ENCODE results near the gene MATK. TPM values are rescaled to one million over a fixed set of nuclear protein-coding genes. Genes with fewer than 3 reads are reported as not detected.

Gene MATK
- total and polyA plus RNA-seq, 10 of the 15 experiments (the other 5 are each of a cell fraction or from before 2014, with no cell fraction given): 0.24 to 2.2 (median 1.1) TPM; not detected in 2

DNA sequence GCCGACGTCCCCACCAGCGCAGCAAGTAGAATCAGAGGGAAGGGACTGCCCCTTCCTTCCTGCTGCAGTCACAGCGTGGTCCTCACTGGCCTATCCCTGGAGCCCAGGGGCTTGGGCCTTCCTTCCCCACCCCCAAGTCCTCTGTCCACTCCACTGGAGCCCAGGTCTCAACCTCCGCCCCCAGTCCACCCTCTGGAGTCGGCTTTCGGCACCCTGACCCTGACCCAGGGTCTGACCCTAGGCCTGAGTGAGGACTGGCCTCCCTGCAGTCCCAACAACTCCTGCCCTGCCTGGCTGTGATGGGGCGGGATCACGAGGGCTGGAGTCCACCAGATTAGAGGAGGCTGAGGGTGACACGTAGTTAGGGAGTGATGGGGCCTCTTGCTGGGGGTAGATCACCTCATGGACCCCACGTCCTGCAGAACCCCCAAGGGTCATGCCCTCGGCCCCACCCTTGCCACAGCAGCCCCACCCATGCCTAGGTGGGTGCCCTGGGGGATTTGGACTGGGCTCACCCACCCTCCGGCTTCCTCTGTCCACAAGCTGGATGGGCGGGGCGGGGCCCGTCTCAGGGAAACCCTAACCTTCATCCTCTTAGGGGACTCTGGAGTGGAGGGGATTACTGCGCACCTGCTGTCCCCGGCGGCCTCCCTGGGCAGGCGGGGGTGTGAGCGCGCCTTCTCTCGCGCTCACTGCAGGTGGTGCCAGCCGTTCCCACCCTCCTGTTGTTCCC lies 18.0 kb downstream of the MATK start (continued):
- TF ChIP-seq, protein P1, sequence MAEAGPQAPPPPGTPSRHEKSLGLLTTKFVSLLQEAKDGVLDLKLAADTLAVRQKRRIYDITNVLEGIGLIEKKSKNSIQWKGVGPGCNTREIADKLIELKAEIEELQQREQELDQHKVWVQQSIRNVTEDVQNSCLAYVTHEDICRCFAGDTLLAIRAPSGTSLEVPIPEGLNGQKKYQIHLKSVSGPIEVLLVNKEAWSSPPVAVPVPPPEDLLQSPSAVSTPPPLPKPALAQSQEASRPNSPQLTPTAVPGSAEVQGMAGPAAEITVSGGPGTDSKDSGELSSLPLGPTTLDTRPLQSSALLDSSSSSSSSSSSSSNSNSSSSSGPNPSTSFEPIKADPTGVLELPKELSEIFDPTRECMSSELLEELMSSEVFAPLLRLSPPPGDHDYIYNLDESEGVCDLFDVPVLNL (IDR thresholded peaks at IDR 0.05; ENCODE audit: low read depth, low read length): no peak
- TF ChIP-seq SIN3A (IDR thresholded peaks at IDR 0.05; ENCODE audit: low read depth, low read length) (no peak), ETV6 (conservative IDR thresholded peaks at IDR 0.05 in 1 of 2, IDR thresholded peaks at IDR 0.05 in 1 of 2; ENCODE audit: borderline replicate concordance in 1 of 2, low read depth in 1 of 2) (no peak)

DNA sequence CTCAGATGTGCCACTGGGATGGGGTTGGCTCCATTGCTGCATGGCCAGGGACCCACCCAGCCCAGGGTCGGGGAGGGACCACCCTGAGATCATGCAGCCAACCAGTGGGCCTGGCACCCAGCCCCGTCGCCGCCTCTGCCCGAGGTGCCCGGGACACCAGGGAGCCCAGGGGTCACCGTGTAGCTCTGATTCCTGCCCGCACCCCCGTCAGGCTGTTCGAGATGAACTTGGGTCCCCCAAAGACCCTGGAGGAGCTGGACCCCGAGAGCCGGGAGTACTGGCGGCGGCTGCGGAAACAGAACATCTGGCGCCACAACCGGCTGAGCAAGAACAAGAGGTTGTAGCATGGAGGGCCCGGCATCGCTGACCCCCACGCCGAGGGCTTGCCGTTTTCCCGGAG lies 19.1 kb downstream of the MATK start:
- no peak overlapping the region for H3K27ac ChIP-seq (ENCODE audit: control insufficient read depth, insufficient read depth)
- in situ Hi-C loops (cut with MboI): no loop called here
- FAIRE-seq (no peak), ATAC-seq (no peak), DNase-seq (ENCODE audit: low read depth, low spot score) (no peak)
- intact Hi-C loops (cut with micrococcal nuclease; ENCODE audit: unreplicated experiment): no loop called here
- H3K27me3 ChIP-seq (replicated peaks in 1 of 2; ENCODE audit: control insufficient read depth in 2 of 2, insufficient read depth in 2 of 2, low read length in 1 of 2): no peaks in the 10 kb centered on the region
- H3K4me1 ChIP-seq (ENCODE audit: control insufficient read depth, insufficient read depth, low read length): peaks cover 4% of the 10 kb centered on the region; the same call in 1 of the 2 replicates
- ChIA-PET SMC1A (ENCODE audit: uncharacterized antibody, unreplicated experiment) (no interaction called here), POLR2A (no interaction called here), CTCF (no interaction called here), RAD21 (ENCODE audit: unreplicated experiment) (no interaction called here)
- H3K36me3 ChIP-seq (ENCODE audit: control insufficient read depth in 2 of 2, insufficient read depth in 2 of 2, low read length in 1 of 2): peaks cover 0 to 18% of the 10 kb centered on the region in 2 experiments; a peak in 2 of 4 replicates
- H3K9me3 ChIP-seq (replicated peaks; ENCODE audit: control insufficient read depth, insufficient read depth, low read length): no peaks in the 10 kb centered on the region
- no TSS peak for BruUV-seq (replicated peaks)
- peaks cover 7% of the 10 kb centered on the region for H3K79me2 ChIP-seq (ENCODE audit: control insufficient read depth, insufficient read depth, low read length)
- TF ChIP-seq SMAD5 (IDR thresholded peaks at IDR 0.05; ENCODE audit: low read depth) (no peak), PML (IDR thresholded peaks at IDR 0.05; ENCODE audit: low read length) (no peak), BACH1 (IDR thresholded peaks at IDR 0.05; ENCODE audit: borderline replicate concordance) (no peak), SREBF2 (IDR thresholded peaks at IDR 0.05; ENCODE audit: low read length) (no peak), IRF4 (IDR thresholded peaks at IDR 0.05; ENCODE audit: low read depth, low read length) (no peak), NFXL1 (IDR thresholded peaks at IDR 0.05; ENCODE audit: borderline replicate concordance) (no peak), NFYB (IDR thresholded peaks at IDR 0.05; ENCODE audit: insufficient read depth, low read depth, low read length) (no peak), BMI1 (IDR thresholded peaks at IDR 0.05; ENCODE audit: borderline replicate concordance) (no peak), EED (IDR thresholded peaks at IDR 0.05; ENCODE audit: low read depth) (no peak), MEF2A (IDR thresholded peaks at IDR 0.05; ENCODE audit: insufficient read depth, low read depth, low read length) (no peak), NR2C1 (IDR thresholded peaks at IDR 0.05) (no peak), CEBPB (IDR thresholded peaks at IDR 0.05; ENCODE audit: borderline replicate concordance in 1 of 2, low read depth in 2 of 2, low read length in 2 of 2) (no peak), NRF1 (conservative IDR thresholded peaks at IDR 0.05; ENCODE audit: low read depth, low read length) (no peak)
- TF ChIP-seq, protein P2, sequence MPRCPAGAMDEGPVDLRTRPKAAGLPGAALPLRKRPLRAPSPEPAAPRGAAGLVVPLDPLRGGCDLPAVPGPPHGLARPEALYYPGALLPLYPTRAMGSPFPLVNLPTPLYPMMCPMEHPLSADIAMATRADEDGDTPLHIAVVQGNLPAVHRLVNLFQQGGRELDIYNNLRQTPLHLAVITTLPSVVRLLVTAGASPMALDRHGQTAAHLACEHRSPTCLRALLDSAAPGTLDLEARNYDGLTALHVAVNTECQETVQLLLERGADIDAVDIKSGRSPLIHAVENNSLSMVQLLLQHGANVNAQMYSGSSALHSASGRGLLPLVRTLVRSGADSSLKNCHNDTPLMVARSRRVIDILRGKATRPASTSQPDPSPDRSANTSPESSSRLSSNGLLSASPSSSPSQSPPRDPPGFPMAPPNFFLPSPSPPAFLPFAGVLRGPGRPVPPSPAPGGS (IDR thresholded peaks at IDR 0.05; ENCODE audit: borderline replicate concordance, insufficient read depth, low read depth, low read length, poor library complexity, severe bottlenecking): no peak
- TF ChIP-seq, protein P3, sequence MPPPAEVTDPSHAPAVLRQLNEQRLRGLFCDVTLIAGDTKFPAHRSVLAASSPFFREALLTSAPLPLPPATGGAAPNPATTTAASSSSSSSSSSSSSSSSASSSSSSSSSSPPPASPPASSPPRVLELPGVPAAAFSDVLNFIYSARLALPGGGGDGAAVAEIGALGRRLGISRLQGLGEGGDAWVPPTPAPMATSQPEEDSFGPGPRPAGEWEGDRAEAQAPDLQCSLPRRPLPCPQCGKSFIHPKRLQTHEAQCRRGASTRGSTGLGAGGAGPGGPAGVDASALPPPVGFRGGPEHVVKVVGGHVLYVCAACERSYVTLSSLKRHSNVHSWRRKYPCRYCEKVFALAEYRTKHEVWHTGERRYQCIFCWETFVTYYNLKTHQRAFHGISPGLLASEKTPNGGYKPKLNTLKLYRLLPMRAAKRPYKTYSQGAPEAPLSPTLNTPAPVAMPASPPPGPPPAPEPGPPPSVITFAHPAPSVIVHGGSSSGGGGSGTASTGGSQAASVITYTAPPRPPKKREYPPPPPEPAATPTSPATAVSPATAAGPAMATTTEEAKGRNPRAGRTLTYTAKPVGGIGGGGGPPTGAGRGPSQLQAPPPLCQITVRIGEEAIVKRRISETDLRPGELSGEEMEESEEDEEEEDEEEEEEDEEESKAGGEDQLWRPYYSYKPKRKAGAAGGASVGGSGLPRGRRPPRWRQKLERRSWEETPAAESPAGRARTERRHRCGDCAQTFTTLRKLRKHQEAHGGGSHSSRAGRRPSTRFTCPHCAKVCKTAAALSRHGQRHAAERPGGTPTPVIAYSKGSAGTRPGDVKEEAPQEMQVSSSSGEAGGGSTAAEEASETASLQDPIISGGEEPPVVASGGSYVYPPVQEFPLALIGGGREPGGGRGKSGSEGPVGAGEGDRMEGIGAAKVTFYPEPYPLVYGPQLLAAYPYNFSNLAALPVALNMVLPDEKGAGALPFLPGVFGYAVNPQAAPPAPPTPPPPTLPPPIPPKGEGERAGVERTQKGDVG (CRISPR knock-in tag; IDR thresholded peaks at IDR 0.05): no peak
- no peak overlapping the region for H2AFZ ChIP-seq (ENCODE audit: control insufficient read depth, low read depth, low read length)
- H3K4me3 ChIP-seq: no peak overlapping the region
- 93% methylated on average over 23 of the region's 23 CpGs for WGBS (ENCODE audit: insufficient coverage, insufficient replicate concordance, low lambda C conversion rate, missing lambda C conversion rate)
- no peak overlapping the region for H3K9ac ChIP-seq (ENCODE audit: control insufficient read depth, insufficient read depth, low read length)
- no peaks in the 10 kb centered on the region for H4K20me1 ChIP-seq (ENCODE audit: control insufficient read depth, insufficient read depth)
- H3K4me2 ChIP-seq (ENCODE audit: control insufficient read depth, insufficient read depth): no peak overlapping the region

Data from GM12878 (cell line).